Brain microvascular endothelial cell (primary cell): Measurements from ENCODE around the gene PLD4.
"Not testable (repeated sequence)": the region's sequence is repeated elsewhere in the genome, so short reads cannot be mapped to it uniquely, and the experiment has no call there.

Experiments
- DNase-seq: peaks from one replicate; pipeline ENCODE4 v3.0.0-alpha.2; 2020
- H3K27ac ChIP-seq: fragments of 250-450 bp; sonication (Bioruptor Pico); 2 replicates; pipeline ENCODE4 v1.5.1; 2020; ENCODE audit warnings: mild to moderate bottlenecking, moderate library complexity
- H3K27me3 ChIP-seq: fragments of 250-450 bp; sonication (Bioruptor Pico); replicated peaks from 2 replicates; pipeline ENCODE4 v1.5.1; 2020; ENCODE audit warnings: mild to moderate bottlenecking
- H3K36me3 ChIP-seq: fragments of 250-450 bp; sonication (Bioruptor Pico); replicated peaks from 2 replicates; pipeline ENCODE4 v1.5.1; 2020; ENCODE audit warnings: mild to moderate bottlenecking
- H3K4me3 ChIP-seq: 2 replicates; pipeline ENCODE4 v1.5.1; 2011; ENCODE audit warnings: low read depth, mild to moderate bottlenecking, control low read depth, low read length, moderate library complexity
- CTCF ChIP-seq: IDR thresholded peaks from 2 replicates; pipeline ENCODE4 v1.5.1; 2011; ENCODE audit warnings: low read depth, mild to moderate bottlenecking, moderate library complexity, low read length, control low read depth, inconsistent platforms; ENCODE audit errors: missing control alignments
- in situ Hi-C: cut with HindIII; loops from 2 replicates; pipeline ENCODE4 v1.10.0; 2017; ENCODE audit warnings: low sequenced_read_pairs, low pct_ligation_motif_present

Gene PLD4

GRCh38 chr14:104947881-104948735, 23.4 kb downstream of the PLD4 start:
- H3K4me3 ChIP-seq, DNase-seq, in situ Hi-C loops, H3K27me3 ChIP-seq, H3K27ac ChIP-seq, H3K36me3 ChIP-seq: not testable (repeated sequence)

GRCh38 chr14:104948736-104949031, 24.0 kb downstream of the PLD4 start:
- in situ Hi-C loops, result no loop called here
- TF ChIP-seq CTCF, result no peak
- Histone ChIP-seq H3K27ac (no peak overlapping the region), H3K4me3 (no peak overlapping the region), H3K36me3 (peaks cover 2% of the 10 kb centered on the region), H3K27me3 (no peaks in the 10 kb centered on the region)
- DNase-seq, result no peak

GRCh38 chr14:104949406-104949955, 24.8 kb downstream of the PLD4 start:
- H3K27ac ChIP-seq, DNase-seq, H3K27me3 ChIP-seq, H3K4me3 ChIP-seq, H3K36me3 ChIP-seq, in situ Hi-C loops: not testable (repeated sequence)

GRCh38 chr14:104950021-104950420, 25.3 kb downstream of the PLD4 start:
- H3K27me3 ChIP-seq, result no peaks in the 10 kb centered on the region
- no peak overlapping the region for H3K4me3 ChIP-seq
- H3K27ac ChIP-seq, result no peak overlapping the region
- TF ChIP-seq CTCF, result no peak
- DNase-seq, result no peak
- in situ Hi-C loops, result no loop called here
- peaks cover 6% of the 10 kb centered on the region for H3K36me3 ChIP-seq

GRCh38 chr14:104950701-104951100, 26.0 kb downstream of the PLD4 start:
- DNase-seq, H3K27ac ChIP-seq, in situ Hi-C loops, H3K27me3 ChIP-seq, H3K4me3 ChIP-seq: not testable (repeated sequence)
- peaks cover 11% of the 10 kb centered on the region for H3K36me3 ChIP-seq

- H3K4me3 ChIP-seq, H3K27me3 ChIP-seq, H3K27ac ChIP-seq, in situ Hi-C loops, DNase-seq: not testable (repeated sequence)
- peaks cover 12% of the 10 kb centered on the region for H3K36me3 ChIP-seq
Measured at GRCh38 chr14:104951863-104952657, 27.4 kb downstream of the PLD4 start.

GRCh38 chr14:104953097-104953496, 28.4 kb downstream of the PLD4 start:
- no peak for DNase-seq
- in situ Hi-C loops, result no loop called here
- Histone ChIP-seq H3K4me3 (no peak overlapping the region), H3K27ac (no peak overlapping the region), H3K27me3 (no peaks in the 10 kb centered on the region), H3K36me3 (peaks cover 13% of the 10 kb centered on the region)
- no peak for TF ChIP-seq CTCF
